ENCODE data around the gene USF3.

DNA sequence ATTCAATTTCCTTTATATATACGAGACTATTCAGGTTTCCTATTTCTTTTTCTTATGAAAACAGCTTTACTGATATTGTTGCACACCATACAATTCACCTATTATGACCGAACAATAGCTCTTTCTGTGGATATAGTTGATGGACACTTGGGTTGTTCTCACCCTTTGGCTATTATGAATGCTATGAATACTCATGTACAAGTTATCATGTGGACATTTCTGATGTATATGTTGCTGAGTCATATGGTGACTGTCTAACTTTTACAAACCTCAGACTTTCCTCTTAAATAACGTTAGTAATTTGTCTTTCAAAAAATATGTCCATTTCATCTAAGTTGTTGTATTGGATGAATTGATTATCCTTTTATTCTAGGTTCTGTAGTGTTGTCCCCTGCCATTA, 15.7 kb upstream of the USF3 start:
- no peak for TF ChIP-seq POLR2A (IDR thresholded peaks at IDR 0.05)
- TF ChIP-seq, protein P1, sequence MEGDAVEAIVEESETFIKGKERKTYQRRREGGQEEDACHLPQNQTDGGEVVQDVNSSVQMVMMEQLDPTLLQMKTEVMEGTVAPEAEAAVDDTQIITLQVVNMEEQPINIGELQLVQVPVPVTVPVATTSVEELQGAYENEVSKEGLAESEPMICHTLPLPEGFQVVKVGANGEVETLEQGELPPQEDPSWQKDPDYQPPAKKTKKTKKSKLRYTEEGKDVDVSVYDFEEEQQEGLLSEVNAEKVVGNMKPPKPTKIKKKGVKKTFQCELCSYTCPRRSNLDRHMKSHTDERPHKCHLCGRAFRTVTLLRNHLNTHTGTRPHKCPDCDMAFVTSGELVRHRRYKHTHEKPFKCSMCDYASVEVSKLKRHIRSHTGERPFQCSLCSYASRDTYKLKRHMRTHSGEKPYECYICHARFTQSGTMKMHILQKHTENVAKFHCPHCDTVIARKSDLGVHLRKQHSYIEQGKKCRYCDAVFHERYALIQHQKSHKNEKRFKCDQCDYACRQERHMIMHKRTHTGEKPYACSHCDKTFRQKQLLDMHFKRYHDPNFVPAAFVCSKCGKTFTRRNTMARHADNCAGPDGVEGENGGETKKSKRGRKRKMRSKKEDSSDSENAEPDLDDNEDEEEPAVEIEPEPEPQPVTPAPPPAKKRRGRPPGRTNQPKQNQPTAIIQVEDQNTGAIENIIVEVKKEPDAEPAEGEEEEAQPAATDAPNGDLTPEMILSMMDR (IDR thresholded peaks at IDR 0.05) = no peak
- no peak for TF ChIP-seq EP300 (IDR thresholded peaks at IDR 0.05)

Data from ovary (tissue), 3 donors.